ENCODE results near the gene POLR3B. TPM values are rescaled to one million over a fixed set of nuclear protein-coding genes. Genes with fewer than 3 reads are reported as not detected.
"Not testable (repeated sequence)": the region's sequence is repeated elsewhere in the genome, so short reads cannot be mapped to it uniquely, and the experiment has no call there.

The POLR3B gene
- polyA plus RNA-seq, 4 donors, result 15.5 to 19.2 (median 16.2) TPM

- DNase-seq (ENCODE audit: low read depth in 4 of 4, low spot score in 2 of 4), result no peak
Observed at GRCh38 chr12:106341086-106341877, 16.3 kb upstream of the POLR3B start.

- DNase-seq (ENCODE audit: low read depth in 4 of 4, low spot score in 2 of 4), result no peak
Observed at GRCh38 chr12:106342397-106343213, 14.9 kb upstream of the POLR3B start.

- DNase-seq (ENCODE audit: low read depth in 4 of 4, low spot score in 2 of 4), result no peak
Observed at GRCh38 chr12:106343214-106343528, 14.4 kb upstream of the POLR3B start.

GRCh38 chr12:106344131-106344530 is 13.4 kb upstream of the POLR3B start:
- no peak for DNase-seq (ENCODE audit: low read depth in 4 of 4, low spot score in 2 of 4)

- DNase-seq (ENCODE audit: low read depth in 4 of 4, low spot score in 2 of 4), result peak in 2 of 4 donors; percentile 11 to 33
Observed at GRCh38 chr12:106345746-106346145, 11.8 kb upstream of the POLR3B start.

GRCh38 chr12:106348411-106348810 is 9.1 kb upstream of the POLR3B start:
- no peak for DNase-seq (ENCODE audit: low read depth in 4 of 4, low spot score in 2 of 4)

- DNase-seq (ENCODE audit: low read depth in 4 of 4, low spot score in 2 of 4), result no peak
Observed at GRCh38 chr12:106353175-106353574, 4.4 kb upstream of the POLR3B start.

GRCh38 chr12:106358396-106359241 is 1.1 kb downstream of the POLR3B start:
- peak in 2 of 4 donors; percentile 2 to 3 for DNase-seq (ENCODE audit: low read depth in 4 of 4, low spot score in 2 of 4)

- no peak for DNase-seq (ENCODE audit: low read depth in 4 of 4, low spot score in 2 of 4)
Observed at GRCh38 chr12:106359646-106360399, 2.3 kb downstream of the POLR3B start.

- no peak for DNase-seq (ENCODE audit: low read depth in 4 of 4, low spot score in 2 of 4)
Observed at GRCh38 chr12:106360400-106360994, 2.9 kb downstream of the POLR3B start.

- no peak for DNase-seq (ENCODE audit: low read depth in 4 of 4, low spot score in 2 of 4)
Observed at GRCh38 chr12:106362971-106363370, 5.4 kb downstream of the POLR3B start.

GRCh38 chr12:106364261-106364660 is 6.7 kb downstream of the POLR3B start:
- DNase-seq (ENCODE audit: low read depth in 4 of 4, low spot score in 2 of 4), result no peak

- DNase-seq (ENCODE audit: low read depth in 4 of 4, low spot score in 2 of 4), result no peak
Observed at GRCh38 chr12:106369624-106370346, 12.2 kb downstream of the POLR3B start.

GRCh38 chr12:106378788-106379187 is 21.2 kb downstream of the POLR3B start:
- DNase-seq (ENCODE audit: low read depth in 4 of 4, low spot score in 2 of 4), result no peak

- DNase-seq (ENCODE audit: low read depth in 4 of 4, low spot score in 2 of 4), result no peak
Observed at GRCh38 chr12:106380954-106381353, 23.4 kb downstream of the POLR3B start.

- not testable (repeated sequence) for DNase-seq (ENCODE audit: low read depth in 4 of 4, low spot score in 2 of 4)
Observed at GRCh38 chr12:106381866-106382265, 24.3 kb downstream of the POLR3B start.

- DNase-seq (ENCODE audit: low read depth in 4 of 4, low spot score in 2 of 4), result peak in 2 of 4 donors; percentile 13 to 14
Observed at GRCh38 chr12:106386813-106387535, 29.4 kb downstream of the POLR3B start.

- no peak for DNase-seq (ENCODE audit: low read depth in 4 of 4, low spot score in 2 of 4)
Observed at GRCh38 chr12:106387848-106388377, 30.4 kb downstream of the POLR3B start.

Measured in left renal cortex interstitium (tissue), 4 donors.